HUES6 (cell line): ENCODE measurements around the gene MYO1D.
A peak's percentile ranks its signal among the peaks of the same experiment; 100 is the strongest.
"Not testable (repeated sequence)": the region's sequence is repeated elsewhere in the genome, so short reads cannot be mapped to it uniquely, and the experiment has no call there.

Experiments used
- H3K27ac ChIP-seq: 2 replicates; pipeline ENCODE4 v1.7.0; 2013; ENCODE audit warnings: low read depth, mild to moderate bottlenecking, low read length, inconsistent platforms
- H3K27me3 ChIP-seq: 2 replicates; pipeline ENCODE4 v1.6.1; 2013; ENCODE audit warnings: low read length; ENCODE audit not compliant: control insufficient read depth, insufficient read depth
- H3K36me3 ChIP-seq: 2 replicates; pipeline ENCODE4 v1.6.1; 2013; ENCODE audit warnings: low read length; ENCODE audit not compliant: control insufficient read depth, insufficient read depth
- H3K4me1 ChIP-seq: 2 replicates; pipeline ENCODE4 v1.6.1; 2013; ENCODE audit warnings: low read length; ENCODE audit not compliant: control insufficient read depth, insufficient read depth
- H3K4me3 ChIP-seq: 2 replicates; pipeline ENCODE4 v1.5.1; 2013; ENCODE audit warnings: low read depth, low read length
- H3K9ac ChIP-seq: one replicate; pipeline ENCODE4 v1.6.1; 2013; ENCODE audit warnings: mild to moderate bottlenecking, low read length
- H3K9me3 ChIP-seq: 2 replicates; pipeline ENCODE4 v1.6.1; 2013; ENCODE audit warnings: low read depth, low read length; ENCODE audit not compliant: control insufficient read depth, insufficient read depth

MYO1D gene

GRCh38 chr17:32831627-32832243, 45.2 kb downstream of the MYO1D start:
- H3K27ac ChIP-seq: no peak overlapping the region
- no peak overlapping the region for H3K4me3 ChIP-seq
- H3K27me3 ChIP-seq: no peaks in the 10 kb centered on the region
- no peaks in the 10 kb centered on the region for H3K9me3 ChIP-seq
- no peaks in the 10 kb centered on the region for H3K36me3 ChIP-seq
- H3K4me1 ChIP-seq: no peaks in the 10 kb centered on the region
- no peak overlapping the region for H3K9ac ChIP-seq

GRCh38 chr17:32831223-32831622, 45.7 kb downstream of the MYO1D start:
- Histone ChIP-seq H3K27ac (no peak overlapping the region), H3K27me3 (no peaks in the 10 kb centered on the region), H3K9ac (no peak overlapping the region), H3K36me3 (no peaks in the 10 kb centered on the region), H3K4me1 (no peaks in the 10 kb centered on the region), H3K4me3 (no peak overlapping the region), H3K9me3 (no peaks in the 10 kb centered on the region)

- no peak overlapping the region for H3K4me3 ChIP-seq
- no peaks in the 10 kb centered on the region for H3K4me1 ChIP-seq
- no peak overlapping the region for H3K9ac ChIP-seq
- H3K27ac ChIP-seq: no peak overlapping the region
- H3K9me3 ChIP-seq: no peaks in the 10 kb centered on the region
- no peaks in the 10 kb centered on the region for H3K27me3 ChIP-seq
- no peaks in the 10 kb centered on the region for H3K36me3 ChIP-seq
These were observed 48.1 kb downstream of the MYO1D start for GRCh38 chr17:32828822-32829221.

GRCh38 chr17:32827227-32827626, 49.7 kb downstream of the MYO1D start:
- Histone ChIP-seq H3K4me1 (peaks cover 3% of the 10 kb centered on the region), H3K36me3 (no peaks in the 10 kb centered on the region), H3K27ac (no peak overlapping the region), H3K4me3 (no peak overlapping the region), H3K9me3 (no peaks in the 10 kb centered on the region), H3K9ac (no peak overlapping the region), H3K27me3 (no peaks in the 10 kb centered on the region)

GRCh38 chr17:32826076-32826475, 50.8 kb downstream of the MYO1D start:
- H3K27me3 ChIP-seq: no peaks in the 10 kb centered on the region

GRCh38 chr17:32824334-32824733, 52.6 kb downstream of the MYO1D start:
- H3K27me3 ChIP-seq: no peaks in the 10 kb centered on the region
- no peaks in the 10 kb centered on the region for H3K36me3 ChIP-seq
- H3K9me3 ChIP-seq: no peaks in the 10 kb centered on the region
- H3K27ac ChIP-seq: no peak overlapping the region
- no peak overlapping the region for H3K9ac ChIP-seq
- no peak overlapping the region for H3K4me3 ChIP-seq
- peaks cover 3% of the 10 kb centered on the region for H3K4me1 ChIP-seq

More at GRCh38 chr17:32826076-32826475, 50.8 kb downstream of the MYO1D start:
- no peak overlapping the region for H3K27ac ChIP-seq
- no peaks in the 10 kb centered on the region for H3K9me3 ChIP-seq
- no peak overlapping the region for H3K4me3 ChIP-seq
- no peaks in the 10 kb centered on the region for H3K36me3 ChIP-seq
- H3K9ac ChIP-seq: no peak overlapping the region
- peaks cover 3% of the 10 kb centered on the region for H3K4me1 ChIP-seq

GRCh38 chr17:32822996-32823395, 53.9 kb downstream of the MYO1D start:
- H3K27ac ChIP-seq: no peak overlapping the region
- peak overlapping the region; percentile 45 for H3K4me3 ChIP-seq
- H3K4me1 ChIP-seq: peaks cover 3% of the 10 kb centered on the region
- H3K27me3 ChIP-seq: no peaks in the 10 kb centered on the region
- H3K36me3 ChIP-seq: no peaks in the 10 kb centered on the region
- H3K9ac ChIP-seq: no peak overlapping the region
- H3K9me3 ChIP-seq: no peaks in the 10 kb centered on the region

- not testable (repeated sequence) for H3K4me1 ChIP-seq, H3K9me3 ChIP-seq, H3K27me3 ChIP-seq, H3K36me3 ChIP-seq, H3K9ac ChIP-seq, H3K27ac ChIP-seq
- H3K4me3 ChIP-seq: peak overlapping the region; percentile 45
These were observed 54.7 kb downstream of the MYO1D start for GRCh38 chr17:32821987-32822934.

GRCh38 chr17:32820440-32820839, 56.5 kb downstream of the MYO1D start:
- Histone ChIP-seq H3K27ac (no peak overlapping the region), H3K9ac (no peak overlapping the region), H3K9me3 (no peaks in the 10 kb centered on the region), H3K27me3 (no peaks in the 10 kb centered on the region), H3K4me1 (peaks cover 3% of the 10 kb centered on the region), H3K4me3 (no peak overlapping the region), H3K36me3 (no peaks in the 10 kb centered on the region)

- no peak overlapping the region for H3K4me3 ChIP-seq
- no peak overlapping the region for H3K27ac ChIP-seq
- H3K27me3 ChIP-seq: no peaks in the 10 kb centered on the region
- peaks cover 3% of the 10 kb centered on the region for H3K4me1 ChIP-seq
- no peak overlapping the region for H3K9ac ChIP-seq
- H3K9me3 ChIP-seq: no peaks in the 10 kb centered on the region
- no peaks in the 10 kb centered on the region for H3K36me3 ChIP-seq
These were observed 57.1 kb downstream of the MYO1D start for GRCh38 chr17:32819787-32820186.

- Histone ChIP-seq H3K4me3 (no peak overlapping the region), H3K9ac (no peak overlapping the region), H3K36me3 (no peaks in the 10 kb centered on the region), H3K4me1 (peaks cover 3% of the 10 kb centered on the region), H3K9me3 (no peaks in the 10 kb centered on the region), H3K27me3 (no peaks in the 10 kb centered on the region), H3K27ac (no peak overlapping the region)
These were observed 57.9 kb downstream of the MYO1D start for GRCh38 chr17:32819035-32819434.
